Measurements from ENCODE around the gene TP53INP2.

The TP53INP2 gene

DNA sequence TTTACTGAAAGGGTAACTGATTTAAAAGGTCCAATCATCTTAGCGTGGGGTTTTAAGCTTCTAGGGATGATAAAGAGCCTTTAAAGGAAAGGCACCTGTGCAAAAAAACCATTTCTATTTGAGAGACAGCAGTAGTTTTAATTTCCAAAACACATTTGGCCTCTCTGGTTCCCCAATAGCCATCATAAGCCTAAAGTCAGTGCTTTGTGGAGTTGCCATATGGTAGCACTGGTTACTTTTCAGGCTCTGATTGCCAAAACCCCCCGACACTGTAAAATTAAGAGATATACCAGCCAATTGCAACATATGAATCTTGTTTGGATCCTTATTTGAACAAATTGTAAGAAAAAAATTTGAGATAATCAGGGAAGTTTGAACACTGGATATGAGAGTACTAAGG is 44.6 kb downstream of the TP53INP2 start:
- TF ChIP-seq CTCF (IDR thresholded peaks at IDR 0.05; ENCODE audit: low read depth, low read length): no peak
- H3K4me3 ChIP-seq (replicated peaks in 1 of 2; ENCODE audit: low read depth in 2 of 2, low read length in 2 of 2): no peak overlapping the region
- no peak for DNase-seq (ENCODE audit: low read depth in 2 of 2)

DNA sequence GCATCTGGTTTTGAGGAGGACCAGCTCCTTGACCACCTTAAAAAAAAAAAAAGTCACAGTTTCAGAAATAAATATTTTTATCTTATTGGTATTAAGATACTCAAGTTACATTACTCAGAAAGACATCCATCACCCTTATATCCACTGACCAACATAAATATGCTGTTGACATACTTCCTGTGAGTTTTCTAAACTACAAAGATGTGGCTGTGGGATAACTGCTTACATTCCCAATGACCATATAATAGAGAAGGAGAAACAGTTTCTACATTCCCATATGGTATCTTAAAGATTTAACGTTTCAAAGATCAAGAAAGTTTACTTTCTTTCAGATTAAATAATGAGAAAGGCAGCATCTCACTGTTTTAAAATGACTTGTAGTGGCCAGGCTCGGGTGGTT is 46.3 kb downstream of the TP53INP2 start:
- DNase-seq (ENCODE audit: low read depth in 2 of 2): no peak

DNA sequence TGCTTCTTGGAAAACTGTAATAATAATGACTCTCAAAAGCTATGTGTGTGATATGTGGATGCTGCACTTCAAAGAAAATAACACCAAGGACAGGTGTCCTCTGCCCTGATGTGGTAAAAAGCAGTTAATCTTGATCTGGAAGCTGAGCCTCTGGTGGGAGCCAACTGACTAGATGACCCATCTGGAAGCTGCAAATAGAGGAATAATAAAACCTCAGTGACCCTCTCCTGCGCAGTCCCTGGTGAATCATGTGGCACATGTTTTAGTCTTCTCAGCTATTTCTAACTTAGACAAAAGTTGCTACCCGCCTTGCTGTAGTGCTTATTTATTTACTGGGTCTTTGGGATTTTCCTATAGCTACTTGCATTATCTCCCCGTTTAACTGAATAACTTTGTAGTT is 47.3 kb downstream of the TP53INP2 start:
- TF ChIP-seq CTCF (IDR thresholded peaks at IDR 0.05; ENCODE audit: low read depth, low read length): no peak
- no peak for DNase-seq (ENCODE audit: low read depth in 2 of 2)
- no peak overlapping the region for H3K4me3 ChIP-seq (replicated peaks in 1 of 2; ENCODE audit: low read depth in 2 of 2, low read length in 2 of 2)

More for the DNA sequence above, 46.3 kb downstream of the TP53INP2 start:
- H3K4me3 ChIP-seq (replicated peaks in 1 of 2; ENCODE audit: low read depth in 2 of 2, low read length in 2 of 2): no peak overlapping the region
- TF ChIP-seq CTCF (IDR thresholded peaks at IDR 0.05; ENCODE audit: low read depth, low read length): no peak

DNA sequence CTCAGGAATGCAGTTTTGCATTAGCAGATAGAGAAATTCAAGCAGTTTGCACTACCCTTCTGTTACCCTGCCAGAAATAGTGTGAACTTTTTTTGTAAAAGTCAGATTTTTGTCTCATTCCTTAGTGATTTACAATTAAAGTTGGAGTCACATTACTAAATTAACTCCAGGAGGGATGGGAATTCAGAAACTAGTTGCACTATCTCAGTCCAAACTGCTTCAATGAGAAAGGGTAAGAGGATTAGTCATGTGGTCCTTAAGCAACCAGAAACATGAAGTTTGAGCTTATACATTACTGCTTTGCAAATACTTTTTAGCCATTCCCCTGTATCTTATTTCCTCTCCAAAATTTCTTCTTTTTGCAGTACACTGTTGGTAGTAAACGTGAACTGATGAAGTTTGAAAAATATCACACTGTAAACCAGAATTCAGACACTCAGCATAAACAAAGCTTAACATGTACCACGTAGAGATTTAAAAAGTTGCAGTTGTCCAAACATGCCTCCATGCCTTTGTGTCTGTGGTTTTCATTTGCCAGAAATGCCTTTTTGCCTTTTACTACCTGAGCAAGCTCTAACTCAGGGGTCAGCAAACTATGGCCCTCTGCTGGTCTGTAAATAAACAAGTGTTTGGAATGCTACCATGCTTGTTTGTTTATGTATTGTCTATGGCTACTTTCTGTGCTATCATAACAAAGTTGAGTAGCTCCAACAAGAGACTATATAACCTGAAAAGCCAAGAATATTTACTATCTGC is 49.7 kb downstream of the TP53INP2 start:
- DNase-seq (ENCODE audit: low read depth in 2 of 2): no peak
- no peak for TF ChIP-seq CTCF (IDR thresholded peaks at IDR 0.05; ENCODE audit: low read depth, low read length)
- no peak overlapping the region for H3K4me3 ChIP-seq (replicated peaks in 1 of 2; ENCODE audit: low read depth in 2 of 2, low read length in 2 of 2)

GRCh38 chr20:34754611-34755010 is 50.5 kb downstream of the TP53INP2 start:
- no peak for DNase-seq (ENCODE audit: low read depth in 2 of 2)
- no peak overlapping the region for H3K4me3 ChIP-seq (replicated peaks in 1 of 2; ENCODE audit: low read depth in 2 of 2, low read length in 2 of 2)
- no peak for TF ChIP-seq CTCF (IDR thresholded peaks at IDR 0.05; ENCODE audit: low read depth, low read length)

DNA sequence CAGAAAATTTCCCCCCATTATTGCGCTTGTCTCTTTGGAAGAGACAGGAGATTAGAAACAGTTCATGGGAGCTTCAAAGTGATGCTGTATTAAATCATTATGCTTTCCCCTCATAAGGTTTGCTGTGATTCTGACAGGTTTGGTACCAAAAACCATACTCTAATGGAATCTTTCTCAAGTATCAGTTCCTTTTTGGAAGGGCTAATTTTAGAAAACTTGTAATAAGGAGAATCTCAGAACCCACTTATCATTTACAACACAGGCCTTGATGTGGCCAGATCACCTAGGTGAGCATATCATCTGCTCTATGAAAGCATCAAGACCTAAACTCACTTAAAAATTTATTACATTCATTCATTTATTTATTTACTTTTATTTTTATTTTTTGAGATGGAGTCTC is 51.2 kb downstream of the TP53INP2 start:
- TF ChIP-seq CTCF (IDR thresholded peaks at IDR 0.05; ENCODE audit: low read depth, low read length): no peak
- no peak for DNase-seq (ENCODE audit: low read depth in 2 of 2)

More for the DNA sequence above, 51.2 kb downstream of the TP53INP2 start:
- no peak overlapping the region for H3K4me3 ChIP-seq (replicated peaks in 1 of 2; ENCODE audit: low read depth in 2 of 2, low read length in 2 of 2)

Data from cardiac fibroblast (primary cell).